ENCODE data around the gene ZNF827. TPM values are rescaled to one million over a fixed set of nuclear protein-coding genes. Genes with fewer than 3 reads are reported as not detected.

The ZNF827 gene
- total RNA-seq, 1 donor from 2014 or later, result 19.0 TPM

DNA sequence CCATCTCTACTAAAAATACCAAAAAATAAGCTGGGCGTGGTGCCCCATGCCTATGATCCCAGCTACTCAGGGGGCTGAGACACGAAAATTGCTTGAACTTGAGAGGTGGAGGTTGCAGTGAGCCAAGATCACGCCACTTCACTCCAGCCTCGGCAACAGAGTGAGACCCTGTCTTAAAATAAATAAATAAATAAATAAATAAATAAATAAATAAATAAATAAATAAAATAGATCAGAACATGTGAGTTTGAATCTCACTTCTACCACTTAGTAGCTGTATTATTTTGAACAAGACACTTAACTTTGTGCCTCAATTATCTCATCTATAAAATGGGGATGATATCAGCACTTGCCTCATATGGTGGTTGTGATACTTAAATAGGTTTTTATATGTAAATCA is 168.5 kb downstream of the ZNF827 start:
- H3K27ac ChIP-seq (replicated peaks), result no peak overlapping the region
- H3K36me3 ChIP-seq, result peaks cover 22% of the 10 kb centered on the region
- intact Hi-C loops (cut with micrococcal nuclease), result no loop called here
- no peak for TF ChIP-seq CTCF (IDR thresholded peaks at IDR 0.05; ENCODE audit: borderline replicate concordance)
- H3K4me1 ChIP-seq, result peaks cover 16% of the 10 kb centered on the region
- DNase-seq, result no peak
- H3K9me3 ChIP-seq (replicated peaks), result peaks cover 6% of the 10 kb centered on the region
- no peaks in the 10 kb centered on the region for H3K27me3 ChIP-seq (ENCODE audit: low read depth)
- H3K4me3 ChIP-seq, result no peak overlapping the region

- Histone ChIP-seq H3K27ac (replicated peaks) (no peak overlapping the region), H3K27me3 (ENCODE audit: low read depth) (no peaks in the 10 kb centered on the region), H3K36me3 (peaks cover 28% of the 10 kb centered on the region), H3K9me3 (replicated peaks) (peaks cover 6% of the 10 kb centered on the region), H3K4me3 (no peak overlapping the region), H3K4me1 (peaks cover 16% of the 10 kb centered on the region)
- DNase-seq, result no peak
- no peak for TF ChIP-seq CTCF (IDR thresholded peaks at IDR 0.05; ENCODE audit: borderline replicate concordance)
- intact Hi-C loops (cut with micrococcal nuclease), result no loop called here
Observed at GRCh38 chr4:145769450-145770037, 169.1 kb downstream of the ZNF827 start.

DNA sequence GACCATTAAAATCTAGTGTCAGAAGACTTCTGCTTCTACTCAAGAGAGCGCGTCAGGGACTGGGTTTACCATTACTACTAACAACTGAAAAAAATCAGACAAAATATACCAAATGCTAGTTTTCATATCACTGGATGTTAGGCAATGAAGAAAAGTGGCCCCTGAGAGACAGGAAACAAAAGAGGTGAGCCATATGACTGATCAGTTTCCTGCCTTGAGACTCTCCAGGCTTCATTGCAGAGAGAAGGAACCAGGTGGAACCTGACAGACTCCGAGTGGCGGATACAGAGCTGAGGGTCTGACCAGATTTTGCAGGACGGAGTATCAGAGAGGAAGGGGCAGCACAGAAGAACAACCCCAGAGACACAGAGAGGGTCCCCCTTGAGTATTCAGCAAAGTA is 172.3 kb downstream of the ZNF827 start:
- Histone ChIP-seq H3K4me1 (peaks cover 9% of the 10 kb centered on the region), H3K4me3 (no peak overlapping the region), H3K36me3 (peaks cover 38% of the 10 kb centered on the region), H3K27me3 (ENCODE audit: low read depth) (no peaks in the 10 kb centered on the region), H3K9me3 (replicated peaks) (peaks cover 6% of the 10 kb centered on the region), H3K27ac (replicated peaks) (no peak overlapping the region)
- intact Hi-C loops (cut with micrococcal nuclease), result no loop called here
- TF ChIP-seq CTCF (IDR thresholded peaks at IDR 0.05; ENCODE audit: borderline replicate concordance), result no peak
- DNase-seq, result no peak

DNA sequence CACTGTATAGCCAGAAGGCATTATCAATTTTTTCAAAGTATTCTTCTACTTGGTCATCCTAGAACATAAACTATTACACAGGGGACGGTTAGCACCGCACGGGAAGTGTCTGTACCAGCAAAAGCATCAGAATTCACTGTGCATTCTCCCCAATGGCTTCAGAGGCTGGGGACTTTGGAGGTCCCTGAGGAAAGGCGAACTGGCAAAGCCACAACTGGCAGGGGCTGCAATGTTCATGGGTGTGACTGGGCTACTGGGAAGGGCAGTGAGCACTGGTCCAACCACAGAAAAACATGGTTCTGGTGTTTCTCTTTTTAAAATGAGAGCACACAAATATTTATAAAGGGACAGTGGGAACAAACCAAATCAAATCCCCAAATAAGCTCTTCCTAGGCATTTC is 175.2 kb downstream of the ZNF827 start:
- no peak for TF ChIP-seq CTCF (IDR thresholded peaks at IDR 0.05; ENCODE audit: borderline replicate concordance)
- H3K36me3 ChIP-seq, result peaks cover 64% of the 10 kb centered on the region
- DNase-seq, result no peak
- H3K9me3 ChIP-seq (replicated peaks), result peaks cover 6% of the 10 kb centered on the region
- no peak overlapping the region for H3K27ac ChIP-seq (replicated peaks)
- H3K4me3 ChIP-seq, result no peak overlapping the region
- peaks cover 9% of the 10 kb centered on the region for H3K4me1 ChIP-seq
- intact Hi-C loops (cut with micrococcal nuclease), result no loop called here
- H3K27me3 ChIP-seq (ENCODE audit: low read depth), result no peaks in the 10 kb centered on the region

DNA sequence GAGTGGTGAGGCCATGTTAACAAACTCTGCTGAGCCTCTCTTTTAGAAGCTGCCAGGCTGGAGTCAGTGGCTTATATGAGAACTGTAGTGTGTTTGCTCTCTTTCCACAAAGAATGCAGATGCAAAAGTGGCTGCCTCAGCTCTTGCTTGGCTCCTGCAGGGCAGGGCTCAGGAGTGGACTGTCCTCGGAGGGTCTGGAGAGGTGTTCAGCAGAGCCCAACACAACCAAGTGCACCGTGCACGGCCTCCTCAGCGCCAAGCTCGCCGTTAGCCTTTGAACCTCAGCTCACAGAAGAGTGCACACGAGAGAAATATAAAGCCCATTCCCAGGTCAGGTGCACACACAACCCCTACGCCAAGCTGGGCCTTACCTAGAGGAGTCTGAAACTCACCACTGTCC is 175.9 kb downstream of the ZNF827 start:
- intact Hi-C loops (cut with micrococcal nuclease), result no loop called here
- Histone ChIP-seq H3K27me3 (ENCODE audit: low read depth) (no peaks in the 10 kb centered on the region), H3K9me3 (replicated peaks) (peaks cover 2% of the 10 kb centered on the region), H3K4me1 (peaks cover 9% of the 10 kb centered on the region), H3K4me3 (no peak overlapping the region), H3K36me3 (peaks cover 61% of the 10 kb centered on the region), H3K27ac (replicated peaks) (no peak overlapping the region)
- no peak for TF ChIP-seq CTCF (IDR thresholded peaks at IDR 0.05; ENCODE audit: borderline replicate concordance)
- DNase-seq, result no peak
